Lower leg skin (tissue), 4 donors: ENCODE data around the gene RPS27L. TPM values are rescaled to one million over a fixed set of nuclear protein-coding genes. Genes with fewer than 3 reads are reported as not detected.

ENCODE experiments used
- DNase-seq, 2 donors: peaks; one replicate each; pipeline ENCODE4 v3.0.0-alpha.2; 2019; ENCODE audit warnings: low spot score in 2 of 2
- H3K4me3 ChIP-seq: fragments of 200-600 bp; sonication (generic); 2 replicates; pipeline ENCODE4 v1.5.1; 2017; ENCODE audit warnings: mild to moderate bottlenecking, low read depth; ENCODE audit not compliant: poor library complexity, severe bottlenecking
- POLR2A ChIP-seq, 2 donors: fragments of 450-650 bp; IDR thresholded peaks; one replicate each; pipeline ENCODE4 v1.6.1; 2016 to 2017; ENCODE audit warnings: antibody characterized with exemption in 2 of 2, mild to moderate bottlenecking in 1 of 2, moderate library complexity in 1 of 2
- WGBS, 2 donors: methylation state at CpG; one replicate each; pipeline ENCODE4 v1.1.5; 2018; 5-methylcytosine and 5-hydroxymethylcytosine counted together
- intact Hi-C: fragments of 100-400 bp; cut with DNase I; formaldehyde crosslinking; loops from one replicate; pipeline ENCODE4 v1.15.0; 2023; ENCODE audit warnings: low total_unique reads
- total RNA-seq, 4 donors: library from RNA; depleted of rRNA; stranded (reverse); fragments of >200 nt; gene quantifications; one replicate each; pipeline ENCODE4 v1.1.0, GENCODE V29; 2016
- TF ChIP-seq, protein P1 (sequence below), 3 donors: fragments of 450-650 bp; IDR thresholded peaks; one replicate each; pipeline ENCODE4 v1.5.1; 2016; ENCODE audit warnings: antibody characterized with exemption in 3 of 3, mild to moderate bottlenecking in 3 of 3, moderate library complexity in 2 of 3

Gene RPS27L
- total RNA-seq, 4 donors from 2014 or later = 39.6 to 64.9 (median 55.8) TPM

DNA sequence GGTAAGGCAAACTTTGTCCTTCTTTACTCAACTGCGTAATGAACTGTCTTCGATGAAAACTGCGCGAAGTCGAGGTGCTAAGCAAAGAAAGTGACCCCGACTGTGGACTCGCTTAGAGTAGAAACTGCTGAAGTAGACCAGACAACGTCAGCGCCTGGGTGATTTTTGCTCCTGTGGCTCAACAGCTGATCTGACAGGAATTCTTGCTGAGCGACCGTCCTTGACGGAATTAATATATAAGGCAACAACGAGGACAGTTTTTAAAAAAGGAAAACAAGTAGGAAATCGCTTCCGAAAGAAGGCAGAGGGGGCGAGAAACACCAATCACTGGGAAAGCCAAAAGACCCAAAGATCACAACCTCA is 541 bp downstream of the RPS27L start:
- peak; percentile 38 to 88 for DNase-seq
- WGBS, 2 donors = 1% methylated on average over 16 of the region's 16 CpGs
- intact Hi-C loops = no loop called here
- H3K4me3 ChIP-seq = peak overlapping the region; percentile 63
- TF ChIP-seq, protein P1, sequence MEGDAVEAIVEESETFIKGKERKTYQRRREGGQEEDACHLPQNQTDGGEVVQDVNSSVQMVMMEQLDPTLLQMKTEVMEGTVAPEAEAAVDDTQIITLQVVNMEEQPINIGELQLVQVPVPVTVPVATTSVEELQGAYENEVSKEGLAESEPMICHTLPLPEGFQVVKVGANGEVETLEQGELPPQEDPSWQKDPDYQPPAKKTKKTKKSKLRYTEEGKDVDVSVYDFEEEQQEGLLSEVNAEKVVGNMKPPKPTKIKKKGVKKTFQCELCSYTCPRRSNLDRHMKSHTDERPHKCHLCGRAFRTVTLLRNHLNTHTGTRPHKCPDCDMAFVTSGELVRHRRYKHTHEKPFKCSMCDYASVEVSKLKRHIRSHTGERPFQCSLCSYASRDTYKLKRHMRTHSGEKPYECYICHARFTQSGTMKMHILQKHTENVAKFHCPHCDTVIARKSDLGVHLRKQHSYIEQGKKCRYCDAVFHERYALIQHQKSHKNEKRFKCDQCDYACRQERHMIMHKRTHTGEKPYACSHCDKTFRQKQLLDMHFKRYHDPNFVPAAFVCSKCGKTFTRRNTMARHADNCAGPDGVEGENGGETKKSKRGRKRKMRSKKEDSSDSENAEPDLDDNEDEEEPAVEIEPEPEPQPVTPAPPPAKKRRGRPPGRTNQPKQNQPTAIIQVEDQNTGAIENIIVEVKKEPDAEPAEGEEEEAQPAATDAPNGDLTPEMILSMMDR (IDR thresholded peaks at IDR 0.05) = no peak
- TF ChIP-seq POLR2A (IDR thresholded peaks at IDR 0.05) = no peak

DNA sequence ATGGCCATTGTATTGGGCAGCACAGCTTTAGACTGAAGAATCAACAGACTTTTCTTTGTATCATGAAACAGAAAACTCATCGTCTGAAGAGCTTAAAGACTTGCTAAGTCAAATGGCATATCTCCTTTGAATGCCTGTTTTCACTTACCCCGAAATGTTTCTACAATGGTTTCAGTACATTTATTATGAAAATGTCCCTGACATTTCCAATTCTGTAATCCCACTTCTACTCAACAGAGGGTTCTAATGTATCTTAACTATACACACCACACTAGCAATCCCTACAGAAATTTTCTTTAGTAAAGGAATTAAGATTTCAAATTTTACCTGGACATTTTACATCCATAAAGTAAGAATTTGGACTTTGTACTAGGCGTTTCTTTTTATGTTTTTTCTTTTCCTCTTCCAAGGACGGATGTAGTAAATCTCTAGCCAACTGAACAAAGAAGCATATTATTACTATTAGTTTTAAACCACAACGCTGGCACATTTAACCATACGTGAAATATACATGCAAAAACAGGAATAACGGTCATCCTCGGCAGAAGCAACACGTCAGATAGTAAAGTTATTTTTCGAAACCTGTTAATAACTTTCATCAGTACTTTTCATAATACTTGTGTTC is 1.1 kb downstream of the RPS27L start:
- no peak for TF ChIP-seq POLR2A (IDR thresholded peaks at IDR 0.05)
- TF ChIP-seq, protein P1 (IDR thresholded peaks at IDR 0.05) = no peak
- intact Hi-C loops = no loop called here
- WGBS, 2 donors = 3 to 9% methylated on average over 10 of the region's 10 CpGs

DNA sequence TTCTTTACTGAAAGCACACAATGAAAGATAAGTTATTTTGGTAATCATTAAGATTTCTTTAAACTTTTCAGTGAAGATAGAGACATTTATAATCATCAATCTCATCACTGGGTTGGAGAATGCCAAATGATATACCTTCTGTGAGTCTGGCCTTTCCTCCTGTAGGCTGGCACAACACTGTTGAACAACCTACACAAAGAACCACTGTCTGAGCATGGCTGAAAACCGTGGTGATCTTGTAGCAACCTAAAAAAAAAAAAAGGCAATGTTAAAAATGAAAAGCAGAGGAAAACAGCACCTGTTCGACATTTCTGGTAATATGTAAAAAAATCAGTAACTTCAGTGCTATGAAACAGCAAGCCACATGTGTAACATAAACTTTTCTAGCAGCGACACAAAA is 1.8 kb downstream of the RPS27L start:
- H3K4me3 ChIP-seq = no peak overlapping the region
- no peak for DNase-seq
- intact Hi-C loops = no loop called here
- TF ChIP-seq, protein P1 (IDR thresholded peaks at IDR 0.05) = no peak
- TF ChIP-seq POLR2A (IDR thresholded peaks at IDR 0.05) = no peak
- 62 to 67% methylated on average over 3 of the region's 3 CpGs for WGBS, 2 donors

More for the DNA sequence above, 1.1 kb downstream of the RPS27L start:
- peak overlapping the region; percentile 63 for H3K4me3 ChIP-seq
- no peak for DNase-seq

DNA sequence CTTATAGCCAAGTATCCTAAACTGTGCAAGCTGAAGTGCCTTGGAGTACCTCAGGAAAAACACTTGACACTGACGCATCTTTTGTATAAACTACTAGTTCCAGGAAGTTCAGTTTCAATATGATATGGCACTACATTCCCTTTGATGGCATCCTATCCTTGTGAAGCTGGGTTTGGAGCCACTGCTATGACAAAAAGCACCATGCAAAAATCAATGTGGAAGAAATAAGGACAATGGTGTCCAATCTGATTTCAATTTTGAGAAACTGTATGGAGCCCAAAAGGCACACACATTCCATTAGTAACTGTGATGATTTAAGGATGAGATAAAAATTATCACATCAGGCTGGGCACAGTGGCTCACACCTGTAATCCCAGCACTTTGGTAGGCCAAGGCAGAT is 5.6 kb downstream of the RPS27L start:
- DNase-seq = no peak
- intact Hi-C loops = no loop called here
- no peak overlapping the region for H3K4me3 ChIP-seq
- TF ChIP-seq, protein P1 (IDR thresholded peaks at IDR 0.05) = no peak
- TF ChIP-seq POLR2A (IDR thresholded peaks at IDR 0.05) = no peak
- WGBS, 2 donors = 93 to 100% methylated on average over 1 of the region's 1 CpG

DNA sequence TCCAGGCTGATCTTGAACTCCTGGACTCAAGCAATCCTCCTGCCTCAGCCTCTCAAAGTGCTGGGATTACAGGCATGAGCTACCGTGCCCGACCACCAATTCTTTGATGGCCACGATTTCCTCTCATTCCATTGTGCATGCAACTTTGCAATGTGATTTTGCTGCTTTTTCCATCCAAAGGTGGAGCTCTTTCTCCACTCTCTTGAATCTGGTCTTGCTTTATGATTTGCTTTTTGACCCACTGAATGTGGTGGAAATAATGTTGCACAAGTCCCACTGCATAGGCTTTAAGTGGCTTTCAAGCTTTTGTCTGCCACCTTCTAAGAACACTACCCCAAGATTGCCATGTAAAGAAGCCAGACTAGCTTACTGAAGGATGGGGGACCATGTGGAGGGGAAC is 10.6 kb downstream of the RPS27L start:
- TF ChIP-seq, protein P1 (IDR thresholded peaks at IDR 0.05) = no peak
- TF ChIP-seq POLR2A (IDR thresholded peaks at IDR 0.05) = no peak
- 76 to 80% methylated on average over 3 of the region's 3 CpGs for WGBS, 2 donors
- no peak for DNase-seq
- no peak overlapping the region for H3K4me3 ChIP-seq
- intact Hi-C loops = no loop called here

DNA sequence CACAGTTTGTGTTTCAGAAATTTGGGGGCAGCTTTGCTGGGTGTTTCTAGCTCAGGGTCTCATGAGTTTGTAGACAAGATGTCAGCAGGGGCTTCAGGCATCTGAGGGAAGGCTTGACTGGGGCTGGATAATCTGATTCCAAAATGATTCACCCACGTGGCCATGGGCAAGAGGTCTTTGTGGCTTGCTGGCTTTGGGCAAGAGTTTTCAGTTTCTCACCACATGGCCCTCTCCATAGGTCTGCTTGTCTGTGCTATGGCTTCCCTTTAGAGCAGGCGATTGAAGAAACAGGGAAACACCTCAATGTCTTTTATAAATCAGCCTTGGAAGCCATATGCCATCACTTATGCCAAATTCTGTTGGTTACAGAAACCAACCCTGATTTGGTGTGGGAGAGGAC is 11.9 kb downstream of the RPS27L start:
- 93 to 94% methylated on average over 2 of the region's 2 CpGs for WGBS, 2 donors
- H3K4me3 ChIP-seq = no peak overlapping the region
- no peak for DNase-seq
- intact Hi-C loops = no loop called here
- no peak for TF ChIP-seq POLR2A (IDR thresholded peaks at IDR 0.05)
- TF ChIP-seq, protein P1 (IDR thresholded peaks at IDR 0.05) = no peak
